Activated CD8-positive, alpha-beta T cell treated with anti-CD3 and anti-CD28 coated beads for 36 hours (primary cell): Measurements from ENCODE around the gene STRA6. TPM values are rescaled to one million over a fixed set of nuclear protein-coding genes. Genes with fewer than 3 reads are reported as not detected.

ENCODE experiments used
- ATAC-seq: fragments of 200-7000 bp; cut with Tn5 transposase; one replicate; pipeline ENCODE4 v1.10.0; 2021; ENCODE audit warnings: mild to moderate bottlenecking, moderate library complexity
- CTCF ChIA-PET: fragments of 350-600 bp; sonication (Branson Sonifier 250); formaldehyde crosslinking; loops from one replicate; lab custom pipeline; 2021; ENCODE audit warnings: antibody characterized with exemption; lab: Charles Lee
- POLR2A ChIA-PET: fragments of 350-600 bp; sonication (Branson Sonifier 250); formaldehyde crosslinking; loops from one replicate; lab custom pipeline; 2021; ENCODE audit warnings: antibody characterized with exemption; lab: Charles Lee
- DNase-seq: peaks from one replicate; pipeline ENCODE4 v3.0.0-alpha.2; 2020
- H3K27ac Mint-ChIP-seq: one replicate; pipeline ENCODE4 v1.8.0; 2021; ENCODE audit warnings: mild to moderate bottlenecking, mixed read lengths
- H3K27me3 Mint-ChIP-seq: one replicate; pipeline ENCODE4 v1.8.0; 2021; ENCODE audit warnings: mixed read lengths
- H3K36me3 Mint-ChIP-seq: one replicate; pipeline ENCODE4 v1.8.0; 2021; ENCODE audit warnings: low read depth, mixed read lengths
- H3K4me1 Mint-ChIP-seq: one replicate; pipeline ENCODE4 v1.8.0; 2021; ENCODE audit warnings: low read depth, mixed read lengths
- H3K4me3 Mint-ChIP-seq: one replicate; pipeline ENCODE4 v1.8.0; 2021; ENCODE audit warnings: mild to moderate bottlenecking, moderate library complexity, mixed read lengths
- H3K9me3 Mint-ChIP-seq: one replicate; pipeline ENCODE4 v1.8.0; 2021; ENCODE audit warnings: mixed read lengths
- intact Hi-C: fragments of 100-400 bp; cut with micrococcal nuclease; formaldehyde crosslinking; loops from one replicate; pipeline ENCODE4 v1.10.0; 2022
- total RNA-seq, 2 experiments: library from RNA; stranded (reverse); gene quantifications; one replicate each; pipeline ENCODE4 v1.2.3, GENCODE V29; 2021
- TF ChIP-seq, protein P1 (sequence below): fragments of 200-600 bp; IDR thresholded peaks from one replicate; pipeline ENCODE4 v1.8.0; 2022; ENCODE audit warnings: antibody characterized with exemption, mild to moderate bottlenecking

Gene STRA6
- total RNA-seq, 2 experiments from 2014 or later, result 0.51 to 0.72 TPM

- TF ChIP-seq, protein P1, sequence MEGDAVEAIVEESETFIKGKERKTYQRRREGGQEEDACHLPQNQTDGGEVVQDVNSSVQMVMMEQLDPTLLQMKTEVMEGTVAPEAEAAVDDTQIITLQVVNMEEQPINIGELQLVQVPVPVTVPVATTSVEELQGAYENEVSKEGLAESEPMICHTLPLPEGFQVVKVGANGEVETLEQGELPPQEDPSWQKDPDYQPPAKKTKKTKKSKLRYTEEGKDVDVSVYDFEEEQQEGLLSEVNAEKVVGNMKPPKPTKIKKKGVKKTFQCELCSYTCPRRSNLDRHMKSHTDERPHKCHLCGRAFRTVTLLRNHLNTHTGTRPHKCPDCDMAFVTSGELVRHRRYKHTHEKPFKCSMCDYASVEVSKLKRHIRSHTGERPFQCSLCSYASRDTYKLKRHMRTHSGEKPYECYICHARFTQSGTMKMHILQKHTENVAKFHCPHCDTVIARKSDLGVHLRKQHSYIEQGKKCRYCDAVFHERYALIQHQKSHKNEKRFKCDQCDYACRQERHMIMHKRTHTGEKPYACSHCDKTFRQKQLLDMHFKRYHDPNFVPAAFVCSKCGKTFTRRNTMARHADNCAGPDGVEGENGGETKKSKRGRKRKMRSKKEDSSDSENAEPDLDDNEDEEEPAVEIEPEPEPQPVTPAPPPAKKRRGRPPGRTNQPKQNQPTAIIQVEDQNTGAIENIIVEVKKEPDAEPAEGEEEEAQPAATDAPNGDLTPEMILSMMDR, result no peak
- Mint-ChIP-seq H3K36me3 (no peaks in the 10 kb centered on the region), H3K4me3 (no peak overlapping the region), H3K27ac (no peak overlapping the region), H3K9me3 (no peaks in the 10 kb centered on the region), H3K4me1 (peaks cover 7% of the 10 kb centered on the region), H3K27me3 (no peaks in the 10 kb centered on the region)
- ATAC-seq, result no peak
- ChIA-PET POLR2A (no interaction called here), CTCF (no interaction called here)
- DNase-seq, result no peak
- intact Hi-C loops, result loop anchor here (10.0 kb wide), 1 partner anchor 67 kb away; no protein-coding TSS in a partner anchor
These were observed 25.6 kb upstream of the STRA6 start for GRCh38 chr15:74227968-74228722.

GRCh38 chr15:74226761-74227540, 24.4 kb upstream of the STRA6 start:
- no peak overlapping the region for H3K27ac Mint-ChIP-seq
- H3K9me3 Mint-ChIP-seq, result no peaks in the 10 kb centered on the region
- TF ChIP-seq, protein P1, result no peak
- DNase-seq (no peak), ATAC-seq (no peak)
- H3K27me3 Mint-ChIP-seq, result peaks cover 5% of the 10 kb centered on the region
- H3K4me3 Mint-ChIP-seq, result no peak overlapping the region
- H3K4me1 Mint-ChIP-seq, result peaks cover 11% of the 10 kb centered on the region
- intact Hi-C loops, result loop anchor here (10.0 kb wide), 1 partner anchor 68 kb away; no protein-coding TSS in a partner anchor
- ChIA-PET CTCF (no interaction called here), POLR2A (no interaction called here)
- H3K36me3 Mint-ChIP-seq, result no peaks in the 10 kb centered on the region

DNA sequence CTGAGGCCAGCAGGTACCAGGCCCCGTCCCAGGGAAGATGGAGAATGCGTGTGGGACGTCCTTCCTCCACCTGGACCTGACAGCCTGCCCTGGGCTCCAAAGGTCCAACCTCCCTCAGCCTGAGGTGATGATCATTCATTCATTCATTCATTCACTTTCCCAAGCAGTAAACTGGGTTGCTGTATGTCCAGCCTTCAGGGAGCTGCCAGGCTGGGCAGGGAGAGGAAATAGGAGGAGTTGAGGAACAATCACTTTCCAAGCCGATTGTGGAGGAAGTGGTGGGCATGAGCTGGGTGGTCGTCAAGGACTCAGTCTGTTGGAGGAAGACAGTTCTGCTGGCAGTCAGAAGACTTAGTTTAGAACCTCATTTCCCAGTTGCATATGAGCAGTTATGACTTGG, 23.3 kb upstream of the STRA6 start:
- CTCF ChIA-PET, result no interaction called here
- TF ChIP-seq, protein P1, result no peak

GRCh38 chr15:74222240-74223119, 19.9 kb upstream of the STRA6 start:
- peaks cover 11% of the 10 kb centered on the region for H3K4me1 Mint-ChIP-seq
- H3K27ac Mint-ChIP-seq, result no peak overlapping the region
- peaks cover 11% of the 10 kb centered on the region for H3K27me3 Mint-ChIP-seq
- no peak overlapping the region for H3K4me3 Mint-ChIP-seq
- H3K36me3 Mint-ChIP-seq, result no peaks in the 10 kb centered on the region
- DNase-seq, result no peak
- ChIA-PET CTCF (interaction anchor here (1.5 kb wide), 1 partner anchor 100 kb away, joined by 3 read pairs; no protein-coding TSS in a partner anchor), POLR2A (no interaction called here)
- TF ChIP-seq, protein P1, result no peak
- intact Hi-C loops, result loop anchor here (10.0 kb wide), 1 partner anchor 72 kb away; no protein-coding TSS in a partner anchor
- no peaks in the 10 kb centered on the region for H3K9me3 Mint-ChIP-seq
- no peak for ATAC-seq

More for the DNA sequence above, 23.3 kb upstream of the STRA6 start:
- Mint-ChIP-seq H3K27me3 (peaks cover 5% of the 10 kb centered on the region), H3K36me3 (no peaks in the 10 kb centered on the region), H3K27ac (no peak overlapping the region), H3K4me1 (peaks cover 11% of the 10 kb centered on the region), H3K9me3 (no peaks in the 10 kb centered on the region), H3K4me3 (no peak overlapping the region)
- DNase-seq (no peak), ATAC-seq (no peak)
- POLR2A ChIA-PET, result no interaction called here
- intact Hi-C loops, result loop anchor here (10.0 kb wide), 1 partner anchor 69 kb away; no protein-coding TSS in a partner anchor
